ENCODE data around the gene GCN1. TPM values are rescaled to one million over a fixed set of nuclear protein-coding genes. Genes with fewer than 3 reads are reported as not detected.
"Not testable (repeated sequence)": the region's sequence is repeated elsewhere in the genome, so short reads cannot be mapped to it uniquely, and the experiment has no call there.

Gene GCN1
- polyA plus RNA-seq, 3 donors, result 49.4 to 63.4 (median 55.9) TPM

GRCh38 chr12:120196817-120197541, 2.5 kb upstream of the GCN1 start:
- not testable (repeated sequence) for DNase-seq (ENCODE audit: extremely low read depth in 1 of 11, low read depth in 9 of 11, low spot score in 4 of 11)

GRCh38 chr12:120196363-120196762, 1.8 kb upstream of the GCN1 start:
- DNase-seq (ENCODE audit: extremely low read depth in 1 of 11, low read depth in 9 of 11, low spot score in 4 of 11), result no peak

GRCh38 chr12:120194226-120194533, 335 bp downstream of the GCN1 start:
- DNase-seq (ENCODE audit: extremely low read depth in 1 of 11, low read depth in 9 of 11, low spot score in 4 of 11), result no peak

- not testable (repeated sequence) for DNase-seq (ENCODE audit: extremely low read depth in 1 of 11, low read depth in 9 of 11, low spot score in 4 of 11)
Measured at GRCh38 chr12:120193286-120193685, 1.2 kb downstream of the GCN1 start.

- DNase-seq (ENCODE audit: extremely low read depth in 1 of 11, low read depth in 9 of 11, low spot score in 4 of 11), result no peak
Measured at GRCh38 chr12:120190985-120191480, 3.5 kb downstream of the GCN1 start.

- no peak for DNase-seq (ENCODE audit: extremely low read depth in 1 of 11, low read depth in 9 of 11, low spot score in 4 of 11)
Measured at GRCh38 chr12:120190386-120190785, 4.1 kb downstream of the GCN1 start.

- DNase-seq (ENCODE audit: extremely low read depth in 1 of 11, low read depth in 9 of 11, low spot score in 4 of 11), result no peak
Measured at GRCh38 chr12:120186654-120187053, 7.9 kb downstream of the GCN1 start.

- DNase-seq (ENCODE audit: extremely low read depth in 1 of 11, low read depth in 9 of 11, low spot score in 4 of 11), result no peak
Measured at GRCh38 chr12:120183211-120183631, 11.3 kb downstream of the GCN1 start.

- no peak for DNase-seq (ENCODE audit: extremely low read depth in 1 of 11, low read depth in 9 of 11, low spot score in 4 of 11)
Measured at GRCh38 chr12:120181991-120182631, 12.4 kb downstream of the GCN1 start.

- no peak for DNase-seq (ENCODE audit: extremely low read depth in 1 of 11, low read depth in 9 of 11, low spot score in 4 of 11)
Measured at GRCh38 chr12:120180975-120181374, 13.5 kb downstream of the GCN1 start.

GRCh38 chr12:120175537-120175936, 19.0 kb downstream of the GCN1 start:
- DNase-seq (ENCODE audit: extremely low read depth in 1 of 11, low read depth in 9 of 11, low spot score in 4 of 11), result no peak

- DNase-seq (ENCODE audit: extremely low read depth in 1 of 11, low read depth in 9 of 11, low spot score in 4 of 11), result no peak
Measured at GRCh38 chr12:120175062-120175461, 19.5 kb downstream of the GCN1 start.

GRCh38 chr12:120172053-120172452, 22.5 kb downstream of the GCN1 start:
- no peak for DNase-seq (ENCODE audit: extremely low read depth in 1 of 11, low read depth in 9 of 11, low spot score in 4 of 11)

- no peak for DNase-seq (ENCODE audit: extremely low read depth in 1 of 11, low read depth in 9 of 11, low spot score in 4 of 11)
Measured at GRCh38 chr12:120170631-120171030, 23.9 kb downstream of the GCN1 start.

- no peak for DNase-seq (ENCODE audit: extremely low read depth in 1 of 11, low read depth in 9 of 11, low spot score in 4 of 11)
Measured at GRCh38 chr12:120169946-120170345, 24.6 kb downstream of the GCN1 start.

GRCh38 chr12:120168337-120168736, 26.2 kb downstream of the GCN1 start:
- no peak for DNase-seq (ENCODE audit: extremely low read depth in 1 of 11, low read depth in 9 of 11, low spot score in 4 of 11)

- no peak for DNase-seq (ENCODE audit: extremely low read depth in 1 of 11, low read depth in 9 of 11, low spot score in 4 of 11)
Measured at GRCh38 chr12:120167529-120168095, 26.9 kb downstream of the GCN1 start.

GRCh38 chr12:120164293-120164692, 30.2 kb downstream of the GCN1 start:
- DNase-seq (ENCODE audit: extremely low read depth in 1 of 11, low read depth in 9 of 11, low spot score in 4 of 11), result no peak

GRCh38 chr12:120162763-120163162, 31.8 kb downstream of the GCN1 start:
- no peak for DNase-seq (ENCODE audit: extremely low read depth in 1 of 11, low read depth in 9 of 11, low spot score in 4 of 11)

- DNase-seq (ENCODE audit: extremely low read depth in 1 of 11, low read depth in 9 of 11, low spot score in 4 of 11), result no peak
Measured at GRCh38 chr12:120161852-120162251, 32.7 kb downstream of the GCN1 start.
